Activated naive CD4-positive, alpha-beta T cell treated with anti-CD3 and anti-CD28 coated beads for 36 hours (primary cell): ENCODE results near the gene GPD1L. TPM values are rescaled to one million over a fixed set of nuclear protein-coding genes. Genes with fewer than 3 reads are reported as not detected.
A peak's percentile ranks its signal among the peaks of the same experiment; 100 is the strongest.
"Not testable (repeated sequence)": the region's sequence is repeated elsewhere in the genome, so short reads cannot be mapped to it uniquely, and the experiment has no call there.

Experiments
- CTCF ChIA-PET: fragments of 350-600 bp; sonication (Branson Sonifier 250); formaldehyde crosslinking; loops from one replicate; lab custom pipeline; 2021; ENCODE audit warnings: antibody characterized with exemption; lab: Charles Lee
- DNase-seq: peaks from one replicate; pipeline ENCODE4 v3.0.0-alpha.2; 2020
- H3K27ac Mint-ChIP-seq: one replicate; pipeline ENCODE4 v1.8.0; 2021; ENCODE audit warnings: mild to moderate bottlenecking, mixed read lengths
- H3K27me3 Mint-ChIP-seq: one replicate; pipeline ENCODE4 v1.8.0; 2021; ENCODE audit warnings: low read depth, mixed read lengths
- H3K36me3 Mint-ChIP-seq: one replicate; pipeline ENCODE4 v1.8.0; 2021; ENCODE audit warnings: low read depth, mixed read lengths
- H3K4me1 Mint-ChIP-seq: one replicate; pipeline ENCODE4 v1.8.0; 2021; ENCODE audit warnings: low read depth, mixed read lengths
- H3K4me3 Mint-ChIP-seq: one replicate; pipeline ENCODE4 v1.8.0; 2021; ENCODE audit warnings: mild to moderate bottlenecking, moderate library complexity, mixed read lengths
- H3K9me3 Mint-ChIP-seq: one replicate; pipeline ENCODE4 v1.8.0; 2021; ENCODE audit warnings: mixed read lengths
- intact Hi-C: fragments of 100-400 bp; cut with micrococcal nuclease; formaldehyde crosslinking; loops from one replicate; pipeline ENCODE4 v1.15.1; 2023
- total RNA-seq, 2 experiments: library from RNA; stranded (reverse); gene quantifications; one replicate each; pipeline ENCODE4 v1.2.3, GENCODE V29; 2021

The GPD1L gene
- total RNA-seq, 2 experiments from 2014 or later = 10.8 to 12.6 TPM

DNA sequence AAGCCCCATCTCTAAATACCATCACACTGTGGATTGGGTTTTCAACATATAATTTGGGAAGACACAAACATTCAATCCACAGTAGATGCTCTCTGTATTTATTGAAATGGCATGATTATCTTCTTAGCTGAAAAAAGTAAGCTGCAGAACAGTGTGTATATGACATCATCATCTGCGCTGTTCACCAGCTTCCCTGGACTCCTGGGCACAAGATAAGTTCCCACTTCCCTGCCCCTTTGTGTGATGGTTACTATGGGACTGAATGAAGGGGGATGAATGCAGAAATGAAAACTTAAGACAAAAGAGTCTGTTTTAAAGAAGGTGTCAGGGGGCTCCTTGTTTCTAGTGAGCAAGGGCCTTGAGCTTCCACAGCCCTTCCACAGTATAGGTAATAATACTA, 20.0 kb upstream of the GPD1L start:
- DNase-seq = no peak
- no peaks in the 10 kb centered on the region for H3K27me3 Mint-ChIP-seq
- intact Hi-C loops = no loop called here
- H3K27ac Mint-ChIP-seq = no peak overlapping the region
- CTCF ChIA-PET = no interaction called here
- H3K4me1 Mint-ChIP-seq = peaks cover 2% of the 10 kb centered on the region
- peaks cover 1% of the 10 kb centered on the region for H3K36me3 Mint-ChIP-seq
- no peak overlapping the region for H3K4me3 Mint-ChIP-seq
- H3K9me3 Mint-ChIP-seq = peaks cover 4% of the 10 kb centered on the region

DNA sequence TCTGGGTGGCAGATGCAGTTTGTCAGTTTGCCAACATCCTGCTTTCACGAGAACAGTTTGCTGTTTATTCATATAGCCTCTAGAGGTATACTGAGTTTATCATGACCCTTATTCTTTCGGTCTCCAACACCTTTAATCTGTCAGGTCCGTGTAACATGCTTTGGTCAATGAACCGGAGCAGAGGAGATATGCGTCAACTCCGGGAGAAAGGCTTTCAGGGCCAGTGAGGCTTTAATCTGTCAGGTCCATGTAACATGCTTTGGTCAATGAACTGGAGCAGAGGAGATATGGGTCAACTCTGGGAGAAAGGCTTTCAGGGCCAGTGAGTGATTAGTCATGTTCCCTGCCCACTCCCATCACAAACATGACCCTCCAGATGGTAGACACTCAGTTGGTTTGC, 16.9 kb upstream of the GPD1L start:
- Mint-ChIP-seq H3K27ac (no peak overlapping the region), H3K4me1 (peaks cover 9% of the 10 kb centered on the region), H3K36me3 (no peaks in the 10 kb centered on the region), H3K9me3 (peaks cover 4% of the 10 kb centered on the region), H3K27me3 (no peaks in the 10 kb centered on the region), H3K4me3 (no peak overlapping the region)
- intact Hi-C loops = no loop called here
- CTCF ChIA-PET = no interaction called here
- no peak for DNase-seq

DNA sequence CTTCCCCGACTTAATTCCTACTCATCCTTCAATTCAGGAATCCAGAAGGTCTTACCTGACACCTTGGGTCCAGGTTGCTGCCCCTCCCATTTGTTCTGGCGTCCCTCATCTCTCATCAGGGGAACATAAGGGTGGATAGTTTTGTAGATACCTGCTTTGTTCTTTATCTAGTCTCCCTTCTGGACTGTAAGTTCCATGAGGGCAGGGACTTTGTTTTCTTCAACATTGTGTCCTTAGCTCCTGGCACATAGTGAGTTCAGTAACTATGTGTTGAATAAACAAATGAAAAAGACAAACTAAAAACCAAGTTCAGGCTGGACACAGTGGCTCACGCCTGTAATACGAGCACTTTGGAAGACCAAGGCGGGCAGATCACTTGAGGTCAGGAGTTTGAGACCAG, 13.2 kb upstream of the GPD1L start:
- no peak for DNase-seq
- CTCF ChIA-PET = no interaction called here
- Mint-ChIP-seq H3K36me3 (no peaks in the 10 kb centered on the region), H3K9me3 (no peaks in the 10 kb centered on the region), H3K27ac (no peak overlapping the region), H3K27me3 (no peaks in the 10 kb centered on the region), H3K4me1 (peaks cover 9% of the 10 kb centered on the region), H3K4me3 (no peak overlapping the region)
- intact Hi-C loops = no loop called here

DNA sequence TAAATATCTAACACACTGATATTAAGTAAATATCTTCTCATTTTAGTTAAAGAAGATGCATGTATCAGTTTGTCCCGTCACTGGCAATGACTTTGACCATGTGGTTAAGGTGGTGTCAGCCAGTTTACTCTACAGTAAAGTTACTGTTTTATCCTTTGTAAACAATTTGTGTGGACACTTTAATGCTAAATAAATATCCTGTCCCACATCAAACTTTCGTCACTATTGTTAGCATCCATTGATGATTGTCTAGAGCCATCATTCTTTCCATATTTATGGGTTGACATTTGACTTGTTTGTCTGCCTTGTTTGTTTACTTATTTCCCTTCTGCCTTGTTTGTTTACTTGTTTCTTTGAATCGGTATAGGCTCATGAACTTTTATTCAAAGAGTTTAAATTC, 11.0 kb upstream of the GPD1L start:
- intact Hi-C loops = no loop called here
- peaks cover 9% of the 10 kb centered on the region for H3K4me1 Mint-ChIP-seq
- H3K4me3 Mint-ChIP-seq = no peak overlapping the region
- no peaks in the 10 kb centered on the region for H3K27me3 Mint-ChIP-seq
- no peak overlapping the region for H3K27ac Mint-ChIP-seq
- DNase-seq = no peak
- no peaks in the 10 kb centered on the region for H3K36me3 Mint-ChIP-seq
- CTCF ChIA-PET = no interaction called here
- H3K9me3 Mint-ChIP-seq = no peaks in the 10 kb centered on the region

DNA sequence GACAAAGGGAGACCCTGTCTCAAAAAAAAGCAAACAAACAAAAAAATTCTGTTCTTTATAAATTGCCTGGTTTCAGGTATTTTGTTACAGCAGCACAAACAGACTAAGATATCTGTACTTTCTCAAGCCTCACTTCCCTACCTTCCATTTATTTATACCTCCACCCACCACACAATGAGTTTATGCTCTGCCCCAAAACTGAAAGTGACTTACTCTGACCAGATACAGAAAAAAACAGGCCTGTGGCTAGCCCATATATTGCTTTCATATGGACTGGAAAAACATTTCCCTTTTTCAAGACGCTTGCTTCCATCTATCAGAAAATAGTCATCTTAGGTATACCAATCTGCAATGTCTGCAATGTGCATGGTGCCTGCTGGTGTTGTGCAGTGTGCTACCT, 8.7 kb upstream of the GPD1L start:
- no peak overlapping the region for H3K27ac Mint-ChIP-seq
- no peaks in the 10 kb centered on the region for H3K27me3 Mint-ChIP-seq
- H3K36me3 Mint-ChIP-seq = no peaks in the 10 kb centered on the region
- no peak for DNase-seq
- H3K4me1 Mint-ChIP-seq = no peaks in the 10 kb centered on the region
- peaks cover 10% of the 10 kb centered on the region for H3K9me3 Mint-ChIP-seq
- H3K4me3 Mint-ChIP-seq = no peak overlapping the region
- intact Hi-C loops = no loop called here
- CTCF ChIA-PET = no interaction called here

DNA sequence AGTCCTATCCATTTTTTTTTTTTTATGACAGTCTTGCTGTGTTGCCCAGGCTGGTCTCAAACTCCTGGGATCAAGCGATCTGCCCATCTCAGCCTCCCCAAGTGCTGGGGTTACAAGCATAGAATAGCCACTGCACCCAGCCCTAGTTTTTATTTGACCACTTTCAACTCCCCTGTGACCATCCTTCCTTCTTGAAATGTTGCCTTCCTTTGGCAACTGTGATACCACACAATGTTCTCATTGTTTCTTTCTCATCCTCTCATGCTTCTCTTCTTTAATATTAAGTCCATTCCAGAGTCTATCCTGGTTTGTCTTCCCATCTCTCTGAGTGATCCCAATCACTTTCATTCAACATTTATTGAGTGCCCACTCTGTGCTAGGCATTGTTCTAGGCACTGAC, 7.9 kb upstream of the GPD1L start:
- no peak overlapping the region for H3K4me3 Mint-ChIP-seq
- H3K9me3 Mint-ChIP-seq = peaks cover 10% of the 10 kb centered on the region
- no peaks in the 10 kb centered on the region for H3K4me1 Mint-ChIP-seq
- no peak overlapping the region for H3K27ac Mint-ChIP-seq
- intact Hi-C loops = no loop called here
- CTCF ChIA-PET = no interaction called here
- no peak for DNase-seq
- H3K27me3 Mint-ChIP-seq = no peaks in the 10 kb centered on the region
- H3K36me3 Mint-ChIP-seq = no peaks in the 10 kb centered on the region

DNA sequence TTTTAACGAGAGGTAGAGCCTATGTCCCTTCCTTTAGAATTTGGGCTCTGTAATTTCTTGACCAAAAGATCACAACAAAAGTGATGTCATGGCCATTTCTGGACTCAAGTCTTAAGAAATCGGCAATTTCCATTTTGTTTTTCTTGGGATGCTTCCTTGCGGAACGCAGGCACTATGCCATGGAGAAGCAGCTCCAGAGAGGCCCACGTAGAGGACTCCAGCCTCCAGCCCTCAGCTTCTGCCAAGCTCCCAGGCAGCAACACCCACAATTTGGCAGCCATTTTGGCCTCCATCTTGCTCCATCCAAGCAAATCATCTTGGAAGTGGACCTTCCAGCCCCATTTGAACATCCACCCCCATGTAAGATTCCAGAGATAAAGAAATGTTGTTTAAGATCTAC, 6.0 kb upstream of the GPD1L start:
- no peaks in the 10 kb centered on the region for H3K36me3 Mint-ChIP-seq
- DNase-seq = no peak
- H3K9me3 Mint-ChIP-seq = peaks cover 10% of the 10 kb centered on the region
- CTCF ChIA-PET = interaction anchor here (1.0 kb wide), 1 partner anchor 44 kb away, joined by 4 read pairs; no protein-coding TSS in a partner anchor
- no peak overlapping the region for H3K4me3 Mint-ChIP-seq
- intact Hi-C loops = no loop called here
- H3K4me1 Mint-ChIP-seq = peaks cover 4% of the 10 kb centered on the region
- H3K27me3 Mint-ChIP-seq = no peaks in the 10 kb centered on the region
- H3K27ac Mint-ChIP-seq = no peak overlapping the region

DNA sequence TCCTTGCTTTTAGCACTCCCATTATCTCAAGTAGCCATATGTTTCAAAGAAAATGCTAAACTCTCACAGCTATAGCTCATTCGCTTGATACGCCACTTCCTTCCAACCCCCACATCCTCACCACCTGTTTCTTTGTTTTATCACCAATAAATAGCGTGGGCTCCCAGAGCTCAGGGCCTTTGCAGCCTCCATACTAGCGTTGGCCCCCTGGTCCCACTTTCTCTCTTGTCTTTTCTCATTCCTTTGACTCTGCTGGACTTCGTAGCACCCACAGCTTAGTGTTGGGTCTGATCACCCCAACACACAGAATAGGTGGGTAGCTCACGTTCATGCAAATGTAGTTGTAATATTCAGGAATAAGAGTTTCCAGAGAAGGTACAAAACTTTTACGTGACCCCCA, 4.1 kb upstream of the GPD1L start:
- no peak for DNase-seq
- no peaks in the 10 kb centered on the region for H3K36me3 Mint-ChIP-seq
- H3K4me1 Mint-ChIP-seq = peaks cover 12% of the 10 kb centered on the region
- CTCF ChIA-PET = no interaction called here
- no peaks in the 10 kb centered on the region for H3K27me3 Mint-ChIP-seq
- H3K4me3 Mint-ChIP-seq = no peak overlapping the region
- peaks cover 10% of the 10 kb centered on the region for H3K9me3 Mint-ChIP-seq
- H3K27ac Mint-ChIP-seq = no peak overlapping the region
- intact Hi-C loops = no loop called here

DNA sequence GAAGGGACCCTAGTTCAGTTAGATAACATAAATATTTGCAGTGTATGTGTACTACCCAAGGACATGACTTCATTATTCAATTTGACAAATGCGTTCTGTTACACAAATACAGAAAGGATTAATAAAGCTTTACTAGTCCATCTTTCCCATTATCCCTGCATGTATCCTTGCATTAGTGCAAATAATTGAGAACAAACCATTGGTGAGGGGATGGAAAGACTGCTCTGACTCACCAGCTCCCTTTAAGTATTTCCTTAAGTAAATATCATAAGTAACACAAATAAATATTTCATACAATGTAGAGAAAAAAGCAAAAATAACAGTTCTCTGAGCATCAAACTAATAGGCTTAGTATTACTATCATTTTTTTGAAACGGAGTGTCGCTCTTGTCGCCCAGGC, 1.9 kb upstream of the GPD1L start:
- Mint-ChIP-seq H3K27ac (no peak overlapping the region), H3K27me3 (no peaks in the 10 kb centered on the region), H3K9me3 (peaks cover 10% of the 10 kb centered on the region), H3K36me3 (no peaks in the 10 kb centered on the region), H3K4me1 (peaks cover 21% of the 10 kb centered on the region), H3K4me3 (no peak overlapping the region)
- DNase-seq = no peak
- intact Hi-C loops = no loop called here
- CTCF ChIA-PET = no interaction called here

DNA sequence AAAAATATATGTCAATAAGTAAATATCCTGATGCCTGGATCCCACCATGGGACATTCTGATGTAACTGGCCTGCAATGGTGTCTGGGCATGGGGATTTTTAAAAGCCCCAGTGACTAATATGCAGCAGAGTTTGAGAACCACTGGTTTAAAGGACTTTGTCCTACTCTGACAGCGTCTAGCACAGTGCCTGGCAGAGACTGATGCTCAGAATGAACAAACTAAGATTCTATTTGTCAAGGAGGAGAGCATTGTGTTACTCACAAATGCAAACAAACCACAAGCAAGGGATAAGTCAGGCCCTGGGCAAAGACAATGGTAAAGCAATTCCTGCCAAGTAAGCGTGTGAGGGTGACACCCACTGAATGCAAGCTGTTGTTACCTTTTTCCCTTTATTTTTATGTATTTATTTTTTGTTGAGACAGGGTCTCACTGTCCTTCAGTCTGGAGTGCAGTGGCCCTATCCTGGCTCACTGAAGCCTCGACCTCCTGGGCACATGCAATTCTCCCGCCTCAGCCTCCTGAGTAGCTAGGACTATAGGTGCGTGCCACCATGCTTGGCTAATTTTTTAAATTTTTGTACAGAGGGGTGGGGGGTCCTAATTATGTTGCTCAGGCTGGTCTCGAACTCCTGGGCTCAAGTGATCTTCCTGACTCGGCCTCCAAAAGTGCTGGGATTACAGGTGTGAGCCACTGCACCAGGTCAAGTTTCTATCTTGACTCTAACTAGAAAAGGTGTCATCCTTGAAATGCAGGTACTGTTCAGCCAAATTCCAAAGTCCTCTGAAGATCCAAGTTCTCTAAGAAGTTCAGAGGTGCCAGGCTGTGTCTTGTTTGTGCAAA, 909 bp upstream of the GPD1L start:
- CTCF ChIA-PET = interaction anchor here (0.8 kb wide), 1 partner anchor 26 kb away, joined by 4 read pairs; no protein-coding TSS in a partner anchor
- no peaks in the 10 kb centered on the region for H3K36me3 Mint-ChIP-seq
- peaks cover 27% of the 10 kb centered on the region for H3K4me1 Mint-ChIP-seq
- H3K4me3 Mint-ChIP-seq = peak overlapping the region; percentile 96
- intact Hi-C loops = loop anchor here (1.0 to 5.0 kb wide), 7 partner anchors 9 to 580 kb away; partner anchors contain the start of genes CMTM6, CMTM8, CNOT10 and STT3B
- H3K9me3 Mint-ChIP-seq = peaks cover 10% of the 10 kb centered on the region
- DNase-seq = peak; percentile 41
- H3K27ac Mint-ChIP-seq = no peak overlapping the region
- H3K27me3 Mint-ChIP-seq = no peaks in the 10 kb centered on the region

DNA sequence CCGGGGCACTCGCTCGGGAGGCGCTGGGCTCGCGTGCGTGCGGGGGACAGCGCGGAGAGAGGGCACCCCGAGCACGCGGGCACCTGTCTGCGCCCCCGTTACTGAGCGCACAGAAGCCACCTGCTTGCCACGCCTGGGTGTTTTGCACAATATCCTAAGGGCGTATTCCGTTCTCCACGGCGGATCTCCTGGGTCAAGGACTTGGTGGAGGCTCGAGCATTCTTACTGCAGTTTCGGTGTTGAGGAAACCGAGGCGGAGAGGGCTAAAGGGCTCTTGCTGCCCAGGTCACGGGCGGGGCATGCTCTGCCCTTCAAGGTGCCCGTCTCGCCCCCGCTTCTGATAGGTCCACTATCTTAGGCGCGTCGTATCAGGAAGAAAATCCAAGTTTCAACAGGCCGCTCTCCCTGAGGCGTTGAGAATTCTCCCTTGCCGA, 526 bp downstream of the GPD1L start:
- CTCF ChIA-PET = no interaction called here
- Mint-ChIP-seq H3K4me1 (peaks cover 35% of the 10 kb centered on the region), H3K4me3 (peak overlapping the region; percentile 96), H3K27ac (peak overlapping the region; percentile 46), H3K36me3 (no peaks in the 10 kb centered on the region), H3K9me3 (peaks cover 5% of the 10 kb centered on the region), H3K27me3 (no peaks in the 10 kb centered on the region)
- intact Hi-C loops = loop anchor here (1.0 to 5.0 kb wide), 7 partner anchors 7 to 578 kb away; partner anchors contain the start of genes CMTM6, CMTM8, CNOT10 and STT3B
- no peak for DNase-seq

DNA sequence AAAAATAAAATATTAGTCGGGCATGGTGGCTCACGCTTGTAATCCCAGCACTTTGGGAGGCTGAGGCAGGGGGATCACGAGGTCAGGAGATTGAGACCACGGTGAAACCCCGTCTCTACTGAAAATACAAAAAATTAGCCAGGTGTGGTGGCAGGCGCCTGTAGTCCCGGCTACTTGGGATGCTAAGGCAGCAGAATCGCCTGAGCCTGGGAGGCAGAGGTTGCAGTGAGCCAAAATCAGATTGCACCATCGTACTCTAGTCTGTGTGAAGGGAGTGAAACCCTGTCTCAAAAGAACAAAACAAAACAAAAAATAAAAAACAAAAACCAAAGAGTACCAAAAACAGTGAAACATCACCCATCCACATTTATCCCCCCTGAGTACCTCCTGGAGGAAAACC, 1.8 kb downstream of the GPD1L start:
- CTCF ChIA-PET = interaction anchor here (0.6 kb wide), 1 partner anchor 802 kb away, joined by 4 read pairs; no protein-coding TSS in a partner anchor
- not testable (repeated sequence) for H3K27ac Mint-ChIP-seq, H3K36me3 Mint-ChIP-seq, H3K9me3 Mint-ChIP-seq, H3K4me3 Mint-ChIP-seq, H3K27me3 Mint-ChIP-seq, DNase-seq
- intact Hi-C loops = loop anchor here (5.0 kb wide), 1 partner anchor 394 kb away; the partner anchor contains the start of gene CMTM6
- peaks cover 41% of the 10 kb centered on the region for H3K4me1 Mint-ChIP-seq

DNA sequence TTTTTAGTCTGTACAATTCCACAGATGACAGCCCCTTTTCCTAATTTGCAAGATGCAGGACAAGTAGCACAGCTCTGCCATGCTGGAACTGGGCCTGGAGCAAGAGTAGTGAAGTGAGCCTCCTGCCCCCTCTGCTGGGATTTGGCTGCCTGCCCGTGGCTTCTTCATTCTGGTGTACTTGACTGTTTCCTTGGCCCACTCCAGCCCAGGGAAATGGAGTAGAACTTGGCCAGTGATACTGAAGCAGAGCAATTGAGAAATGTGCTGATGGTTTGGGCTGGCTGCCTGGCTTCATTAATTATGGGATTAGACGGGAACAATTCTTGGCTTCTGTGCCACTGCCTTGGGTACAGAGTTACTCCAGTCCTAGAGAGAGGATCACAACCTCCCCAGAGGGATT, 2.8 kb downstream of the GPD1L start:
- H3K4me3 Mint-ChIP-seq = no peak overlapping the region
- no peak for DNase-seq
- H3K36me3 Mint-ChIP-seq = no peaks in the 10 kb centered on the region
- H3K27me3 Mint-ChIP-seq = no peaks in the 10 kb centered on the region
- CTCF ChIA-PET = no interaction called here
- H3K9me3 Mint-ChIP-seq = no peaks in the 10 kb centered on the region
- no peak overlapping the region for H3K27ac Mint-ChIP-seq
- H3K4me1 Mint-ChIP-seq = peaks cover 51% of the 10 kb centered on the region
- intact Hi-C loops = loop anchor here (5.0 kb wide), 1 partner anchor 393 kb away; the partner anchor contains the start of gene CMTM6
